Effector memory CD4-positive, alpha-beta T cell (primary cell): ENCODE results near the gene OSBPL1A.

ENCODE experiments used
- DNase-seq, 3 donors: peaks; one replicate each; pipeline ENCODE4 v3.0.0-alpha.2; 2020
- H3K27ac ChIP-seq: 2 replicates; pipeline ENCODE4 v1.7.0; 2013; ENCODE audit warnings: mild to moderate bottlenecking, low read length, moderate library complexity; ENCODE audit not compliant: insufficient read depth, poor library complexity, severe bottlenecking
- H3K27me3 ChIP-seq: replicated peaks from 2 replicates; pipeline ENCODE4 v1.7.0; 2013; ENCODE audit warnings: mild to moderate bottlenecking, low read length; ENCODE audit not compliant: insufficient read depth, control insufficient read depth, poor library complexity, severe bottlenecking
- H3K36me3 ChIP-seq: 2 replicates; pipeline ENCODE4 v1.7.0; 2013; ENCODE audit warnings: mild to moderate bottlenecking, low read length, moderate library complexity; ENCODE audit not compliant: control insufficient read depth, insufficient read depth
- H3K4me1 ChIP-seq: 2 replicates; pipeline ENCODE4 v1.7.0; 2013; ENCODE audit warnings: low read length, mild to moderate bottlenecking; ENCODE audit not compliant: control insufficient read depth, insufficient read depth, poor library complexity, severe bottlenecking
- H3K4me3 ChIP-seq: 2 replicates; pipeline ENCODE4 v1.7.0; 2013; ENCODE audit warnings: low read length, low read depth, mild to moderate bottlenecking; ENCODE audit not compliant: insufficient read depth, poor library complexity, severe bottlenecking
- H3K9me3 ChIP-seq: 2 replicates; pipeline ENCODE4 v1.7.0; 2013; ENCODE audit warnings: mild to moderate bottlenecking, low read length, moderate library complexity; ENCODE audit not compliant: control insufficient read depth

Gene OSBPL1A

DNA sequence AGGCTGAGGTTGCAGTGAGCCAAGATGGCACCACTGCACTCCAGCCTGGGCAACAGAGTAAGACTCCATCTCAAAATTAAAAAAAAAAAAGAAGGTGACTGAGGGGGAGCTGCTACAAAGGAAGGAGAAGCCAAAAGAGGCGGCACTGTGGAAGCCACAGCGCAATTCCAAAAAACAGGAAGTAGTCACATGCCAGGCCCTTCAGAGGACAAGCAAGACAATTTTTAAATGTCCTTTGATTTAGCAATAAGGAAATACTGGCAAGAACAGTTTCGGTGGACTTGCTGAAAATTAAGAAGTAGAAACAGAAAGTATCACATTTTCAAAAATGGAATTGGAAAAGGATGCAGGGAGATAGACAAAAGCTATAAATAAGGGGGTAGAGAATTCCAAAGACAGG is 122.8 kb downstream of the OSBPL1A start:
- H3K4me3 ChIP-seq = no peak overlapping the region
- no peak overlapping the region for H3K27ac ChIP-seq
- peaks cover 3% of the 10 kb centered on the region for H3K4me1 ChIP-seq
- H3K9me3 ChIP-seq = no peaks in the 10 kb centered on the region
- H3K36me3 ChIP-seq = no peaks in the 10 kb centered on the region
- H3K27me3 ChIP-seq = peaks cover 5% of the 10 kb centered on the region
- DNase-seq = no peak

GRCh38 chr18:24273596-24273995 is 124.0 kb downstream of the OSBPL1A start:
- Histone ChIP-seq H3K4me1 (peaks cover 3% of the 10 kb centered on the region), H3K27ac (no peak overlapping the region), H3K9me3 (no peaks in the 10 kb centered on the region), H3K4me3 (no peak overlapping the region), H3K36me3 (no peaks in the 10 kb centered on the region), H3K27me3 (peaks cover 5% of the 10 kb centered on the region)
- DNase-seq = no peak

- H3K27ac ChIP-seq = no peak overlapping the region
- H3K4me1 ChIP-seq = peaks cover 3% of the 10 kb centered on the region
- H3K9me3 ChIP-seq = no peaks in the 10 kb centered on the region
- no peak overlapping the region for H3K4me3 ChIP-seq
- DNase-seq = no peak
- H3K36me3 ChIP-seq = no peaks in the 10 kb centered on the region
- peaks cover 5% of the 10 kb centered on the region for H3K27me3 ChIP-seq
These were observed 125.4 kb downstream of the OSBPL1A start for GRCh38 chr18:24272229-24272525.

DNA sequence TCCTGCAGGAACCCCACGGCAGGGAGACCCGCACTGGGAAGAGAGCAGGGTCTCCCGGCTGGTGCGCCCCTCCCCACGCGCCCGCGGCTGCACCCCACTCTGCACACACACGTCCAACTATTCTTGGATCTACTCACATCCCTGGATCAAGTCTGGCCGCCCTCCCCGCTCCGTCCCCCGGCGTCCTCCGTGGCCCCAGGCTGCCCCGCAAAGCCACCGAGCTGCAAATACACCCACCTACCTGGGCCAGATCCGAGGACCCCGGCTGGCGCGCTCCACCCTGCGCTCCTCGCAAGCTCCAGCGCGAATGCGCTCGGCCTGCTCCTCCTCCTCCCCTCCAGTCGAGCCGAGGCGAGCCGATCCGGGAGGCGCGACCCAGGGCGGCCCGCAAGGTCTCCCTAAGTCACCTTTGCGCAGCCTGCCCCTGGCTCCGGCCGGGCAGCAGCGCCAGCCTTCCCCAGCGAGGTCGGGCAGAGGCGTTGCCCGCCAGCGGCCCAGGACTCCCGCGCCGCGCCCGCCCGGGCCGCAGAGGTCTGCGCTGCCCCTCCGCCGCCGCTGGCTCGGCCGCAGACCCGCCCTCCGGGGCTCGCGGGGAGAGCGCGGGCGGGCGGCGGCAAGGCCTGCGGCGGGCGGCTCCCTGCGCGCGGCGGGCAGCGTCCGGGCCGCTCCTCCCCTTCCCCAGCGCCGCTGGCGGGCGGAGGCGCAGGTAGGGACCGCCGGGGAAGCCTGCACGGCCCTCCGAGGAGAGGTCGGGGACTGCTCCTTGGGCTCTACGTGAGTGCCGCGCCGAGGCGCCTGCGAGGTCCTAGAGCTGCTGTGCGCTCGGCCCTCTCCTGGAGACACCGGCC is 126.0 kb downstream of the OSBPL1A start:
- H3K27me3 ChIP-seq = peaks cover 5% of the 10 kb centered on the region
- DNase-seq = no peak
- H3K4me3 ChIP-seq = no peak overlapping the region
- no peaks in the 10 kb centered on the region for H3K36me3 ChIP-seq
- no peaks in the 10 kb centered on the region for H3K9me3 ChIP-seq
- H3K27ac ChIP-seq = no peak overlapping the region
- H3K4me1 ChIP-seq = peaks cover 3% of the 10 kb centered on the region

DNA sequence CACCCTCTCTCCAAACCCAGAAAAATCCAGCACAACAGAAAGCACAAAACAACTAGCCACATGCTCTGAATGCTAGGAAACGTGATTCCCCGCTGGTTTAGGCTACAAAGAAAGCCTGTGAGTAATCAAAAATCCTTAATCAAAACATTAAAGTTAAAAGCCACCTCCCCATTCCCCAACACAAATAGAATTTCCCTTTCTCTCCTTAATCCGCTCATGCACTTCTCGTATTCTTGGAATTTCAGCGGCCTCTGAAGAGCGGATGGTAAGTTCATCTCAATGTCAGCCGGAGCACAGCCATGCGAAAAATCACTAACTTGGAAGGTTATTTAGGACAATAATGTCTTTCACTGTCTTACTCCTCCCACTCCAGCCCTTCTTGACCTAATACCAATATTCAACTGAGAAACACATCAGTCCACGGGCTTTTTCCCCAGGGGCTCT is 126.7 kb downstream of the OSBPL1A start:
- H3K36me3 ChIP-seq = no peaks in the 10 kb centered on the region
- peaks cover 3% of the 10 kb centered on the region for H3K4me1 ChIP-seq
- H3K9me3 ChIP-seq = no peaks in the 10 kb centered on the region
- H3K4me3 ChIP-seq = no peak overlapping the region
- no peak for DNase-seq
- peaks cover 5% of the 10 kb centered on the region for H3K27me3 ChIP-seq
- H3K27ac ChIP-seq = no peak overlapping the region

- no peak for DNase-seq
- Histone ChIP-seq H3K9me3 (no peaks in the 10 kb centered on the region), H3K36me3 (no peaks in the 10 kb centered on the region), H3K4me1 (peaks cover 3% of the 10 kb centered on the region), H3K4me3 (no peak overlapping the region), H3K27me3 (peaks cover 5% of the 10 kb centered on the region), H3K27ac (no peak overlapping the region)
These were observed 127.2 kb downstream of the OSBPL1A start for GRCh38 chr18:24270358-24270936.

DNA sequence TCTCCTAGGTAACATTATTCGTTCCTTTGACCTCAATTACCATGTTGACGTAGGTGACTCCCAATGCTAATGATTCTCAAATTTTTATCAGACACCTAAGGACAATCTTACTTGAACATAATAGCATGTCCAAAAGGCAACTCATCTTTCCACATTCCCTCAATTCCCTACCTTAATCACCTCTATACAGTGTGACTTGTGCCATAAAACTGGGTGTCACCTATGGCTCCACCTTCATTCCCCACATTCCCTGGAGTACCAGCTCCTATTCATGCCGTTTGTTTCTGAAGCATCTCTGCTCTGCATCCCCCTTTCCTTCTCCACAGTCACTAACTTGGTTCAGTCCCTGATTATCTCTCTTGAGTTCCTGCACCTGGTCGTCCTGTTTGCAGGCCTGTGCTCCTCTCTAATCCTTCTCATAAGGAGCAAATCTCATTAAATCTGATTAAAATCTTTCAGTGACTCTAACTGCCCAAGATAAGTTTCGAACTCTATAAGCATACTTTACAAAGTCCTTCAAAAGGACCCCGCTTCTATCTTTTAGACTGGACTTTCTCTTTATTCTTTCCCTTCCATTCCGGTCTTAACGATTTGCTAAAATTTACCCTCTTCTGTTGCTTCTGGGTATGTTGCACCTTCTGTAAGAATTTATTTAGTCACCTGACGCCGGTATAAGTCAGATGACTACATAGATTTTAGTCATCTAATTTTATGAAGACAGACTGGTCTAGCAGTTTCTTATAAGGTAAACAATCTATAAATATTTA is 128.7 kb downstream of the OSBPL1A start:
- Histone ChIP-seq H3K36me3 (no peaks in the 10 kb centered on the region), H3K27ac (no peak overlapping the region), H3K27me3 (peaks cover 5% of the 10 kb centered on the region), H3K4me1 (peaks cover 3% of the 10 kb centered on the region), H3K4me3 (no peak overlapping the region), H3K9me3 (no peaks in the 10 kb centered on the region)
- DNase-seq = no peak

- H3K4me3 ChIP-seq = no peak overlapping the region
- H3K4me1 ChIP-seq = peaks cover 3% of the 10 kb centered on the region
- no peaks in the 10 kb centered on the region for H3K9me3 ChIP-seq
- no peaks in the 10 kb centered on the region for H3K36me3 ChIP-seq
- DNase-seq = no peak
- no peak overlapping the region for H3K27ac ChIP-seq
- peaks cover 5% of the 10 kb centered on the region for H3K27me3 ChIP-seq
These were observed 129.7 kb downstream of the OSBPL1A start for GRCh38 chr18:24267878-24268277.

DNA sequence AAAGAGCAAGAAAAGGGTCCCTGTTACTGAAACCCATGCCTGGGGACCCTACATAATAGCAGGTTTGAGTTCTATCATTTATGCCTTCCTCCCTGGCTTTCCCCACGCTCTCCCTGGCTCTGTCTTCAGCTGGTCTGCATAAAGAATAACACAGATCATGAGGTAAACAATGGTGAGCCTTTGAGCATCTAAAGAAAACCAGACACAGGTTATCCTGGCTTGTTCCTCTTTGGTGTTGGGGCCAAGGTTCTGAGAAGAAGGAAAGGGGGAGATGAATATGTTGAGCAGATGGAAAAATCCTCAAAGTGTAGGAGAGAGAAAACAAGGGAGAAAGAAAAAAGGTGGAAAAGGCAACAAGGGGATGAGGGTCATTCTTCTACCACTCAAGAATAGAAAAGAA is 131.5 kb downstream of the OSBPL1A start:
- no peaks in the 10 kb centered on the region for H3K36me3 ChIP-seq
- H3K4me1 ChIP-seq = no peaks in the 10 kb centered on the region
- H3K27ac ChIP-seq = no peak overlapping the region
- H3K4me3 ChIP-seq = no peak overlapping the region
- no peak for DNase-seq
- no peaks in the 10 kb centered on the region for H3K27me3 ChIP-seq
- H3K9me3 ChIP-seq = no peaks in the 10 kb centered on the region

- H3K27ac ChIP-seq = no peak overlapping the region
- no peaks in the 10 kb centered on the region for H3K36me3 ChIP-seq
- H3K4me3 ChIP-seq = no peak overlapping the region
- H3K27me3 ChIP-seq = no peaks in the 10 kb centered on the region
- no peaks in the 10 kb centered on the region for H3K9me3 ChIP-seq
- no peak for DNase-seq
- no peaks in the 10 kb centered on the region for H3K4me1 ChIP-seq
These were observed 132.0 kb downstream of the OSBPL1A start for GRCh38 chr18:24265502-24266064.
